ENCODE measurements around the gene ROPN1B.

The ROPN1B gene

DNA sequence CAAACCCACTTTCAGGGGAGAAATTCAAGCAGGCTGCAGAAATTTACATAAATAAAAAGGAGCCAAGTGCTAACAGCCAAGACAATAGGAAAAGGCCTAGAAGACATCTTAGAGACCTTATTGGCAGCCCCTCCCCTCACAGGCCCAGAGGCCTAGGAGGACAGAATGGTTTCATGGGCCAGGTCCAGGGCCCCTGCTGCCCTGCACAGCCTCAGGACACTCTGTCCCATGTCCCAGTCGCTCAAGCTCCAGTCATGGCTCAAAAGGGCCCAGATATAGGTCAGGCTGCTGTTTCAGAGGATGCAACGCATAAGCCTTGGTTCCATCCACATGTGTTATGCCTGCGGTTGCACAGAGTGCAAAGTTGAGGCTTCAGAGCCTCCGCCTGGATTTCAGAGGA, 59.1 kb downstream of the ROPN1B start:
- no peak for DNase-seq (ENCODE audit: low read depth in 1 of 2, low spot score in 1 of 2)
- Histone ChIP-seq H3K4me3 (replicated peaks; ENCODE audit: insufficient read depth, low read length) (no peak overlapping the region), H3K27me3 (ENCODE audit: insufficient read depth, poor library complexity, severe bottlenecking) (no peaks in the 10 kb centered on the region), H3K27ac (replicated peaks) (no peak overlapping the region)
- TF ChIP-seq POLR2AphosphoS5 (IDR thresholded peaks at IDR 0.05; ENCODE audit: low read depth) (no peak), CTCF (IDR thresholded peaks at IDR 0.05; ENCODE audit: insufficient read depth, low read length) (no peak), GABPA (IDR thresholded peaks at IDR 0.05; ENCODE audit: low read depth) (no peak), SPI1 (IDR thresholded peaks at IDR 0.05; ENCODE audit: borderline replicate concordance, low read depth) (no peak)
- TF ChIP-seq, protein P1, sequence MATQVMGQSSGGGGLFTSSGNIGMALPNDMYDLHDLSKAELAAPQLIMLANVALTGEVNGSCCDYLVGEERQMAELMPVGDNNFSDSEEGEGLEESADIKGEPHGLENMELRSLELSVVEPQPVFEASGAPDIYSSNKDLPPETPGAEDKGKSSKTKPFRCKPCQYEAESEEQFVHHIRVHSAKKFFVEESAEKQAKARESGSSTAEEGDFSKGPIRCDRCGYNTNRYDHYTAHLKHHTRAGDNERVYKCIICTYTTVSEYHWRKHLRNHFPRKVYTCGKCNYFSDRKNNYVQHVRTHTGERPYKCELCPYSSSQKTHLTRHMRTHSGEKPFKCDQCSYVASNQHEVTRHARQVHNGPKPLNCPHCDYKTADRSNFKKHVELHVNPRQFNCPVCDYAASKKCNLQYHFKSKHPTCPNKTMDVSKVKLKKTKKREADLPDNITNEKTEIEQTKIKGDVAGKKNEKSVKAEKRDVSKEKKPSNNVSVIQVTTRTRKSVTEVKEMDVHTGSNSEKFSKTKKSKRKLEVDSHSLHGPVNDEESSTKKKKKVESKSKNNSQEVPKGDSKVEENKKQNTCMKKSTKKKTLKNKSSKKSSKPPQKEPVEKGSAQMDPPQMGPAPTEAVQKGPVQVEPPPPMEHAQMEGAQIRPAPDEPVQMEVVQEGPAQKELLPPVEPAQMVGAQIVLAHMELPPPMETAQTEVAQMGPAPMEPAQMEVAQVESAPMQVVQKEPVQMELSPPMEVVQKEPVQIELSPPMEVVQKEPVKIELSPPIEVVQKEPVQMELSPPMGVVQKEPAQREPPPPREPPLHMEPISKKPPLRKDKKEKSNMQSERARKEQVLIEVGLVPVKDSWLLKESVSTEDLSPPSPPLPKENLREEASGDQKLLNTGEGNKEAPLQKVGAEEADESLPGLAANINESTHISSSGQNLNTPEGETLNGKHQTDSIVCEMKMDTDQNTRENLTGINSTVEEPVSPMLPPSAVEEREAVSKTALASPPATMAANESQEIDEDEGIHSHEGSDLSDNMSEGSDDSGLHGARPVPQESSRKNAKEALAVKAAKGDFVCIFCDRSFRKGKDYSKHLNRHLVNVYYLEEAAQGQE (IDR thresholded peaks at IDR 0.05; ENCODE audit: insufficient replicate concordance, low read depth) = no peak

DNA sequence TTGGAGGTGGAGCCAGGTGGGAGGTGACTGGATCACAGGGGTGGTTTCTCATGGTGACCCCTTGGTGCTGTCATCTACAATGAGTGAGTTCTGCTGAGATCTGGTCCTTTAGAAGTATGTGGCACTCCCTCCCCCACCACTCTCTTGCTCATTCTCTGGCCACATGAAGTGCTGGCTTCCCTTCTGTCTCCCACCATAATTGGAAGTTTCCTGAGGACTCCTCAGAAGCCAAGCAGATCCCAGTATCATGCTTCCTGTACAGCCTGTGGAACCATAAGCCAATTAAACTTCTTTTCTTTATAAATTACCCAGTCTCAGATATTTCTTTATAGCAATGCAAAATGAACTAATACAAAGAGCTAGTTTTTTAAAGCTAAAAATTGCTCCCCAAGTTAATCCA, 60.3 kb downstream of the ROPN1B start:
- no peak overlapping the region for H3K4me3 ChIP-seq (replicated peaks; ENCODE audit: insufficient read depth, low read length)
- no peaks in the 10 kb centered on the region for H3K27me3 ChIP-seq (ENCODE audit: insufficient read depth, poor library complexity, severe bottlenecking)
- DNase-seq (ENCODE audit: low read depth in 1 of 2, low spot score in 1 of 2) = no peak
- H3K27ac ChIP-seq (replicated peaks) = no peak overlapping the region
- TF ChIP-seq POLR2AphosphoS5 (IDR thresholded peaks at IDR 0.05; ENCODE audit: low read depth) (no peak), CTCF (IDR thresholded peaks at IDR 0.05; ENCODE audit: insufficient read depth, low read length) (no peak), GABPA (IDR thresholded peaks at IDR 0.05; ENCODE audit: low read depth) (no peak)

GRCh38 chr3:126030455-126030854, 61.5 kb downstream of the ROPN1B start:
- no peak for DNase-seq (ENCODE audit: low read depth in 1 of 2, low spot score in 1 of 2)
- H3K27ac ChIP-seq (replicated peaks) = no peak overlapping the region
- no peak overlapping the region for H3K4me3 ChIP-seq (replicated peaks; ENCODE audit: insufficient read depth, low read length)
- no peaks in the 10 kb centered on the region for H3K27me3 ChIP-seq (ENCODE audit: insufficient read depth, poor library complexity, severe bottlenecking)
- no peak for TF ChIP-seq SPI1 (IDR thresholded peaks at IDR 0.05; ENCODE audit: borderline replicate concordance, low read depth)
- TF ChIP-seq, protein P1 (IDR thresholded peaks at IDR 0.05; ENCODE audit: insufficient replicate concordance, low read depth) = no peak

DNA sequence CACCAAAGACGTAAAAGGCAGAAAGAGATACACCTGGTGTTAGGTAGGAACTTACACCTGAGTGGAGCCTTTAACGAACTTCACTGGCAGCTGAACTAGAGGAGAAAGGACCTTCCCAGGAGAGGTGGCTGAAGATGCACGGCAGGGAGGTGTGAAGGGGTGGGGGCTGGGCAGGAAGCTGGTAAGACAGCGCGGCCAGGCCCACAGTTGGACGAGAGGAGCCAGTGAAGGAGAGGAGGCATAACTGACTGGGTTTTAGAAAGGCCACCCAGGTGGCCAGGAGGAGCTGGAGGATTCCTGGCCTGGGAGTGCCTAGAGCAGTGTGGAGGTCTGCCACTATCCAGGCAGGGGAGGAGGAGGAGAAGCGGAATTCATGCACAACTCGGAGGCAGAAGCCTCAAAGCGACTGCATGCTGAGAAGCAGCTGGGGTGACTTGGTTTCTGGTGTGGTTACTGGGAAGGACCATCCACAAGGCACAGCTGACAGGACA, 63.0 kb downstream of the ROPN1B start:
- no peak for TF ChIP-seq CTCF (IDR thresholded peaks at IDR 0.05; ENCODE audit: insufficient read depth, low read length)
- no peak overlapping the region for H3K27ac ChIP-seq (replicated peaks)
- H3K27me3 ChIP-seq (ENCODE audit: insufficient read depth, poor library complexity, severe bottlenecking) = no peaks in the 10 kb centered on the region
- no peak overlapping the region for H3K4me3 ChIP-seq (replicated peaks; ENCODE audit: insufficient read depth, low read length)
- no peak for DNase-seq (ENCODE audit: low read depth in 1 of 2, low spot score in 1 of 2)
